Skeletal muscle satellite cell (primary cell): ENCODE data around the gene SH3BP5L.

Source experiments
- H3K27me3 ChIP-seq: 2 replicates; pipeline ENCODE4 v1.7.0; 2013; ENCODE audit warnings: low read length; ENCODE audit not compliant: control insufficient read depth, insufficient read depth
- H3K36me3 ChIP-seq: 2 replicates; pipeline ENCODE4 v1.7.0; 2013; ENCODE audit warnings: mild to moderate bottlenecking, control low read depth, low read length; ENCODE audit not compliant: insufficient read depth
- H3K4me1 ChIP-seq: 2 replicates; pipeline ENCODE4 v1.7.0; 2013; ENCODE audit warnings: low read length; ENCODE audit not compliant: control insufficient read depth, insufficient read depth
- H3K4me2 ChIP-seq: 2 replicates; pipeline ENCODE4 v1.7.0; 2013; ENCODE audit warnings: mild to moderate bottlenecking, low read length
- H3K4me3 ChIP-seq: 2 replicates; pipeline ENCODE4 v1.7.0; 2013; ENCODE audit warnings: low read length
- H3K9ac ChIP-seq: 2 replicates; pipeline ENCODE4 v1.7.0; 2013; ENCODE audit warnings: mild to moderate bottlenecking, low read depth, low read length, moderate library complexity
- H3K9me3 ChIP-seq: replicated peaks from 2 replicates; pipeline ENCODE4 v1.7.0; 2013; ENCODE audit warnings: mild to moderate bottlenecking, control low read depth, low read length

SH3BP5L gene

DNA sequence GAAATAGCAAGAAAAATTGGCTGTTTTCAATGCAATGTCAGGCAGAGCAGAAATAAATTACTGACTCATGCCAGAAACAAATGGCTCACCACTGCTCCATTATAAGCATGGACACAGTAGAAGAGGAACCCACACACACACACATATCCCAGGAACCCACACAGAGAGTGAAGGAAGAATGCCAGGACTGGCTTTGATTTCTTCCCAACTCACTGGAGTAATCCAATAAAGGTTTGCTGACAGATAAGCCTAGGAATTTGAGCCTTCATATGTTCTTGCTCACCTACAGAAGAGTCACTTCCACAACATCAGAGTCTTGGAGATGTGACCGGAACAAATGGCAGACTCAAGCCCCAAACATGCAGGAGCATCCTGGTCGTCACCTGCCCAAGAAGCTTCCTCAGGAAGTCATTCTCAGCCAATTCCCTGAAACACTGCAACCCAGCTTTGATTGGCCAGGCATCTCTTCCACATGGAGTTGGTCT lies 2.2 kb downstream of the SH3BP5L start:
- H3K9me3 ChIP-seq, result no peaks in the 10 kb centered on the region
- H3K27me3 ChIP-seq, result no peaks in the 10 kb centered on the region
- H3K36me3 ChIP-seq, result peaks cover 46% of the 10 kb centered on the region
- H3K4me1 ChIP-seq, result peaks cover 56% of the 10 kb centered on the region
- H3K4me2 ChIP-seq, result peak overlapping the region; percentile 95
- H3K4me3 ChIP-seq, result peak overlapping the region; percentile 82
- peak overlapping the region; percentile 89 for H3K9ac ChIP-seq

DNA sequence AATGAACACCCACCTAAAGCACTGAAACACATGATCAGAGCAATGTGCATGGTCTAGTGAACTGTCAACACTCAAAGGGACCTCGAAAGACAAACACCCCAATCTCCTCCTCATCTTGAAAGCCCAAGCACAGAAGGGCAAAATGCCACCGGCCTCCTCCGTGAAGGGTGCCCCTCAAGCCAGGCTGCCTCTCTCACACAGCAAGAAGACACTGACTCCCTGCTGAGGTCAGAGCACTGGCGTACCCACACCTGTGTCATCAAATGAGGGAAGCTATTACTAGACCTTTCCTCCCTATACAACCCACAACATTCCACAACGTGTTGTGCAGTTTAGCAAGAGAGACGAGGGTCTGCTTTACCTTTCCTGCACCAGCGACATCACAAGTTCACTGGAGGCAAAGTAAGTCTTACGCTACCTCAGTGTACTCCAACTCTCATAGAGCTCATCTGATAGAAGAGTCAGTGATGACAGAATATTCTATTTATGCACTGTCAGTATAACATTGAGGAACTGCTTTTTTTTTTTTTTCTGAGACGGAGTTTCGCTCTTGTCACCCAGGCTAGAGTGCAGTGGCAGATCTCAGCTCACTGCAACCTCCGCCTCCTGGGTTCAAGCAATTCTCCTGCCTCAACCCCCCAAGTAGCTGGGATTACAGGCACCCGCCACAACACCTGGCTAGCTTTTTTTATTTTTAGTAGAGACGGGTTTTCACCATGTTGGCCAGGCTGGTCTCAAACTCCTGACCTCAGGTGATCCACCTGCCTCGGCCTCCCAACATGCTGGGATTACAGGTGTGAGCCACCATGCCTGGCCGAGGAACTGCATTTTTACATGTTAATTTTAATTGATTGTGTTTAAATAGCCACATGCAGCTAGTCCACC lies 3.3 kb downstream of the SH3BP5L start:
- Histone ChIP-seq H3K4me3 (peak overlapping the region; percentile 82), H3K9ac (peak overlapping the region; percentile 66), H3K9me3 (no peaks in the 10 kb centered on the region), H3K36me3 (peaks cover 52% of the 10 kb centered on the region), H3K4me1 (peaks cover 56% of the 10 kb centered on the region), H3K4me2 (peak overlapping the region; percentile 95), H3K27me3 (no peaks in the 10 kb centered on the region)

DNA sequence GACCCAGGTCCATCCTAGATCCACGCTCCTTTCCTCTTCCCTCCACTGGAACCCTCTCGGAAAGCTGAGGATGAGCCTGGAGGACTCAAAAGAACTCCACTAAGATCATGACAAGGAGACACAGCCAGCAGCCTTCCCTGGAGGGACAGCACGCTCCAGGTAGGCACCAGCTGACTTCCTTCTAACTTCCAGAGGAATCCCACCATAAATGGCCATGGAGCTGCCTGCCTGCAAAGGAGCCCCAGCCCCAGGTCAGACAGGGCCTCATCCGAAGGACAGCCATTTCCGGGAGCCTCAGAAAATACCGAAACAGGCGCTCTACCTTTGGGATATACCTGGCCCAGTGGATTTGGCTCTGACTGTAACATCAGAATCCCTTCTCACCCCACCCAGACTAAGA lies 4.1 kb downstream of the SH3BP5L start:
- Histone ChIP-seq H3K27me3 (no peaks in the 10 kb centered on the region), H3K4me1 (peaks cover 52% of the 10 kb centered on the region), H3K36me3 (peaks cover 59% of the 10 kb centered on the region), H3K4me3 (peak overlapping the region; percentile 58), H3K9me3 (no peaks in the 10 kb centered on the region), H3K9ac (peak overlapping the region; percentile 66), H3K4me2 (peak overlapping the region; percentile 69)

DNA sequence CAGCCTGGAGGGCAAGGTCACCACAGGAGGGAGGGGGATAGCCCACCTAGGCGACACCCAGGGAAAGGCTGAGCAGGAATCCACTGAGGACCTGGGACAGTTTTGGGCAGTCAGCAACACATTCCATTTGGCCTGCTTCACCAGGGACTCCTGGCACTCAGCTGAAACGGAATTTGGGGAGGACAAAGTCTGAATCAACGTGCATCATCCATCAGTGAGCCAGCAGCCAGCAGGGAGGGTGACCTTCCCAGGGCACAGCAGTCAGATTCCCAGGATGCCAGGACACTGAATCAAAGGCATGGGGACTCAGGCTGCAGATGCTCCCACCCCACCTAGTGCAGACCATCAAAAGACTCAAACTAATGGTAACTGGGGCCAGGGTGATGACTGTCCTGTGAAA lies 4.6 kb downstream of the SH3BP5L start:
- Histone ChIP-seq H3K4me1 (peaks cover 51% of the 10 kb centered on the region), H3K36me3 (peaks cover 65% of the 10 kb centered on the region), H3K27me3 (no peaks in the 10 kb centered on the region), H3K9me3 (no peaks in the 10 kb centered on the region), H3K9ac (peak overlapping the region; percentile 66), H3K4me2 (peak overlapping the region; percentile 69), H3K4me3 (peak overlapping the region; percentile 58)

DNA sequence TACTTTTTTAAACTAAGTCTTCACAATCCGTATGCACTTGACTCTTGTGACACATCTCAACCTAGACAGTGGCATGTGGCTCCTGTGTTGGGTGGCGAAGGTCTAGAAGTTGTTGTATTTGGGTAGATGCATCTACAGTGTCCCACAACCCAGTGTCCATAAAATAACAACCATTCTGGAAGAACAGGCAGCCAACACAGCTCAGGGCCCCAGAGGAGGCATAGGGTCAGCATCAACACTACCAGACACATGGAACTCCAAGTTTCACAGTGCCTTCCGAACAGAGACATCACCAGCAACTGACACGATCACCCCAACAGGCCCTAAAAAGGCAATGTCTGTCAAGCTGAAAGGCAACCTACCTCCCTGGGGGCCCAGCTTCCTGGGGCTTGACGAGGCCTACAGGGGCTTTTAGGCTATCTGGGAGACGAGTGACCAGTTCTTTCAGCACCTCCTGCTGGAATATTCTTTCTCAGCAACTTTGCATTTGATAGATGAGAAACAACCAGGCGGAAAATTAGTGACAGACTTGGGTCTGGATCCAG lies 5.6 kb downstream of the SH3BP5L start:
- Histone ChIP-seq H3K9me3 (no peaks in the 10 kb centered on the region), H3K9ac (peak overlapping the region; percentile 65), H3K36me3 (peaks cover 74% of the 10 kb centered on the region), H3K4me2 (no peak overlapping the region), H3K27me3 (no peaks in the 10 kb centered on the region), H3K4me1 (peaks cover 50% of the 10 kb centered on the region), H3K4me3 (peak overlapping the region; percentile 58)

DNA sequence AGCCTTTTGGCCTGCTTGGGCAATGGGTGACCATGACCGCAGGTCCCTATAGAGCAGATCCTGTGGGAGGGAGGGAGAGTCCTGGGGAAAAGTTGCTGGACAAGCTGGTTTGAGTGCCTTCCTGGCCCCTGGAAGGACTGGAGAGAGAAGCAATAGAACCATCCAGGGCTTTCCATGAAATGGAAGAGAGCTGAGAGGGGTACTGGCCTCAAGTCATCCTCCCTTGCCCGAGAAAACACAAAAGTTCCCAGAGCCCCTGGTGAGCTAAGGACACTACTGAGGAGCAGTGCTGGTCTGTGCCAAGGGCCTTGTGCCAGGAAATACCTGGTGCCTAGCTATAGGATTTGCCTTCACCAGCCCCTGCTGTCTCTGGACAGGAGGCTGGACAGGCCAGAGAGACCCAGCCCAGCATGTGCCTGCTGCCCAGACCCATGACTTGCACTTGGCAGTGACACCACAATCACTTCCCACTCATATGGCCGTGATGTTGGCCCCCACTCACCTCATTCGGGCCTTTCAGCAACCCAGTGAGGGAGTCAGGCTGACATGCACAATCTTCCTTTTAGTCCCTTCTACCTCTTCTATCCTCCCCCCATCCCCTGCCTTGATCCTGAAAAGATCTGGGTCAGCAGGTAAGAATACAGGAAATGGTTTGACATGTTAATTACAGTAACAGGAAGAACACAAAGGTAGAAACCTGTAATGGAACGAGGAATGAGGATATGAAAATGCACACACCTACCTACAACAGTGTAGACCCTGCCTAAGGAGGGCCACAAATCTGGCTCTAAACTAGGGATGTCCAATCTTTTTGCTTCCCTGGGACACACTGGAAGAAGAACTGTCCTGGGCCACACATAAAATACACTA lies 7.0 kb downstream of the SH3BP5L start:
- no peaks in the 10 kb centered on the region for H3K27me3 ChIP-seq
- no peak overlapping the region for H3K4me3 ChIP-seq
- H3K36me3 ChIP-seq, result peaks cover 74% of the 10 kb centered on the region
- H3K4me2 ChIP-seq, result no peak overlapping the region
- peaks cover 37% of the 10 kb centered on the region for H3K4me1 ChIP-seq
- no peaks in the 10 kb centered on the region for H3K9me3 ChIP-seq
- H3K9ac ChIP-seq, result no peak overlapping the region

DNA sequence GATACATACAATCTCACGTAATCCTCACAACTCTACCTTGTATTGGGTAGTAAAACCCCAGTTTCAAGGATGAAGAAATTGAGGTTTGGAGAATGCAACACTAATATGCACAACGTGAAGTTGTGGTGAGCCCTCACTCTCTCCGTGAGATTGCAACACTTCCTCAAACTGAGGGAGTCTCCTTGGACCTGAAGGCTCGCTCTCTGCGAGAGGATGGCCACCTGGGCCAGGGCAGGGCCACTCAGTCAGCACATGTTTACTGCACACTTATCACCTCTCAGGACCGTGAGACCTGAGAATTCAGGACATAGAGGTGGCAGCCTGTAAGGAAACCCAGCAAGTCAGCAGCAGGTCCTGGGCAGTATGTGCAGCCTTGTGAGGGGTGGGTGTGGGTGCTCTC lies 8.7 kb downstream of the SH3BP5L start:
- Histone ChIP-seq H3K27me3 (no peaks in the 10 kb centered on the region), H3K4me2 (no peak overlapping the region), H3K4me1 (peaks cover 21% of the 10 kb centered on the region), H3K4me3 (no peak overlapping the region), H3K36me3 (peaks cover 84% of the 10 kb centered on the region), H3K9ac (no peak overlapping the region), H3K9me3 (no peaks in the 10 kb centered on the region)

DNA sequence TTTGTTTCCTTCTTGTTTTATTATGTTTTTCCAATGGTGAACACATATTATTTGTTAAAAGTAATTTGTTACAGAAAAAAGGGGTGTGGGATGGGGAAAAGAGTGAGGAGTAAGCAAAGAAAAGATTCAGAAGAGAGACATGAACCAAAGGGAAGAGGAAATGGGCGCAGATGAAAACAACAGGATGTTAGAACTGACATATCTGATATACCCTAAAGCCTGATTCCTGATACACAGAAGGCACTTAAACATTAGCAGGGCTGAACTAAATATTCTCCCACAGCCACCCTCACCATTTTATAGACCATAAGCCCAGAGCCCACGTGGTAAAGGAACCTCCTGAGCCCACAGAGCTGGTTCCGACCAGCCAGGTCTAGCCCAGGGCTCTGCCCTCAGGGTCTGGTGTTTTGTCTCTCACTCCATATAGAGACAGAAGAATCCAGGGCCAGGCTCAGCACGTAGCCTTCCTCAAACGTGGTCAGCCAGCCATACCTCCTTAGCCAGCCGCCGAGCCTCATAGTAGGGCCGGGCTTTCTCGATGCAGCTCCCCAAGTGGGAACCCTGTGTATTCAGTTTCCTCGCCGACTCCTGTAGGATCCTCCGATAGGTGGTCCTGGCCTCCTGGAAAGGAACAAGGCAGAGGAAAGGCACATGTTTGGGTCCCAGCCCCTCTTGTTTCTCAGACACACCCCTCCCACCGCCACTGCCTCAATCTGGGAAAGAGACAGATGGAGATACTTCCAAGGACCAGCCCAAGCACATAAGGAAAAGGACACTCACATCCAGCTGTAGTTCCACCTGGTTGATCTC lies 9.5 kb downstream of the SH3BP5L start:
- no peaks in the 10 kb centered on the region for H3K9me3 ChIP-seq
- H3K9ac ChIP-seq, result no peak overlapping the region
- H3K27me3 ChIP-seq, result no peaks in the 10 kb centered on the region
- H3K36me3 ChIP-seq, result peaks cover 81% of the 10 kb centered on the region
- H3K4me1 ChIP-seq, result peaks cover 13% of the 10 kb centered on the region
- H3K4me3 ChIP-seq, result no peak overlapping the region
- H3K4me2 ChIP-seq, result no peak overlapping the region

DNA sequence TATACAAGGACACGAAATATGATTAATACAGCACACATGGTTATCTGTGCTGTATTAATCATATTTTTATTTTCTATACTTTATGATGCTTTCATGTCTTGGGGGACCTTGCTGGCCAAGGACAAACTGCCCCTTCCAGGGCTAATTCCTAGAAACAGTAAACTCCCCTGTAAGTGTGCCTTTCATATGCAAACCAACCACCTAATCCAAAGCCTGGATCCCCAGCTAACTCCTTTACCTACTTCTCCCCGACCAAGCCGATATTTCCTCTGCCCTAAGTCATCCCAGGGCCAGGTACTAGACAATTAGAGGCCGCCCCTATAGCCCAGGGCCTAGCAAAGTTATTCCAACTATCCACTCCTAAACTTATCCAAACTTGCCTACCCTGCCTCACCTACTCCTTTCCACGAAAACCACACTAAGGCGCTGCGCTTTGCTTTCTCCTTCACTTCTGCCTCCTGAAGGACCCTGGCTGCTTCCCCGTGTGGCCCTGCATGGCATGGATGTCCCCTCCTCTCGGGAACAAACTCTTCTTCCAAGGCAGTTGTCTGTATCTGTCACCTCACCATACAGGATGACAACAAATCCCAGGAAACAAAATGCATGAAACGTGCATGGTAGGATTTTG lies 10.2 kb downstream of the SH3BP5L start:
- H3K9me3 ChIP-seq, result no peaks in the 10 kb centered on the region
- H3K9ac ChIP-seq, result no peak overlapping the region
- H3K4me1 ChIP-seq, result peaks cover 12% of the 10 kb centered on the region

DNA sequence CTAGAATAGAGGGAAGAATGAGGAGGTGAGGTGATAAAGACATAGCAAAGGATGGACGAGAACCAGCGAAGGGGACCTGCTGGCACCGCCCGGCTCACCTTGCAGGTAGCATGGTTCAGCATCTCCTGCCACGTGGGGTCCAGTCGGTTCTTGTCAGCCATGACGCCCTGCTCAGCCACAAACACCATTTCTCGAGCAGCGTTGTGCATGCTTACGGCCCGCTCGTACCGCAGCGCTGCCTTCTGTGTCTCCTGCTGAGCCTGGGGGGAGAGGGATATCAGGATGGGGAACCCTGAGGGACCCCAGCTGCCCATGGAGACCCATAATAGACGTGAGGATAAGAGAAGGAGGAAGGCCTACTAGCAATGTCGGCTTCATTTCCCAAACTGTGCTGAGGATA lies 11.4 kb downstream of the SH3BP5L start:
- H3K4me2 ChIP-seq, result no peak overlapping the region
- H3K4me3 ChIP-seq, result no peak overlapping the region
- H3K9ac ChIP-seq, result no peak overlapping the region
- peaks cover 7% of the 10 kb centered on the region for H3K4me1 ChIP-seq
- no peaks in the 10 kb centered on the region for H3K27me3 ChIP-seq
- no peaks in the 10 kb centered on the region for H3K9me3 ChIP-seq
- H3K36me3 ChIP-seq, result peaks cover 66% of the 10 kb centered on the region

More for the DNA sequence above, 10.2 kb downstream of the SH3BP5L start:
- Histone ChIP-seq H3K4me3 (no peak overlapping the region), H3K36me3 (peaks cover 76% of the 10 kb centered on the region), H3K27me3 (no peaks in the 10 kb centered on the region), H3K4me2 (no peak overlapping the region)
